Activated T-helper 2 cell treated with anti-CD3 and anti-CD28 coated beads, Interferon-gamma antibody, Interleukin-2, Interleukin-4, amounts not matched to agents 10 μg/mL and 5 μg/mL and 100 μg/mL, durations not matched to agents 14 hours and 24 hours and 36 hours (primary cell): ENCODE results near the gene IL2RA. TPM values are rescaled to one million over a fixed set of nuclear protein-coding genes. Genes with fewer than 3 reads are reported as not detected.

Source experiments
- DNase-seq: peaks from one replicate; pipeline ENCODE4 v3.0.0; 2021; ENCODE audit warnings: low spot score
- H3K27ac Mint-ChIP-seq: one replicate; pipeline ENCODE4 v1.8.0; 2021; ENCODE audit warnings: mixed read lengths
- H3K27me3 Mint-ChIP-seq: one replicate; pipeline ENCODE4 v1.8.0; 2021; ENCODE audit warnings: low read depth, mixed read lengths
- H3K36me3 Mint-ChIP-seq: one replicate; pipeline ENCODE4 v1.8.0; 2021; ENCODE audit warnings: low read depth, mixed read lengths
- H3K4me1 Mint-ChIP-seq: one replicate; pipeline ENCODE4 v1.8.0; 2021; ENCODE audit warnings: low read depth, mixed read lengths
- H3K4me3 Mint-ChIP-seq: one replicate; pipeline ENCODE4 v1.8.0; 2021; ENCODE audit warnings: low read depth, mild to moderate bottlenecking, moderate library complexity, mixed read lengths
- H3K9me3 Mint-ChIP-seq: one replicate; pipeline ENCODE4 v1.8.0; 2021; ENCODE audit warnings: mixed read lengths
- intact Hi-C: fragments of 100-400 bp; cut with micrococcal nuclease; formaldehyde crosslinking; loops from one replicate; pipeline ENCODE4 v1.15.1; 2023
- total RNA-seq: library from RNA; stranded (reverse); gene quantifications from 2 replicates; pipeline ENCODE4 v1.2.3, GENCODE V29; 2022

The IL2RA gene
- total RNA-seq, 1 donor from 2014 or later: 1,808 TPM

GRCh38 chr10:6095810-6096570 lies 33.8 kb upstream of the IL2RA start:
- H3K36me3 Mint-ChIP-seq: peaks cover 68% of the 10 kb centered on the region
- intact Hi-C loops: no loop called here
- peaks cover 54% of the 10 kb centered on the region for H3K4me1 Mint-ChIP-seq
- no peak for DNase-seq
- peak overlapping the region; percentile 8 for H3K27ac Mint-ChIP-seq
- H3K9me3 Mint-ChIP-seq: no peaks in the 10 kb centered on the region
- H3K27me3 Mint-ChIP-seq: no peaks in the 10 kb centered on the region
- no peak overlapping the region for H3K4me3 Mint-ChIP-seq

- DNase-seq: no peak
- H3K4me1 Mint-ChIP-seq: peaks cover 62% of the 10 kb centered on the region
- no peaks in the 10 kb centered on the region for H3K9me3 Mint-ChIP-seq
- peak overlapping the region; percentile 36 for H3K27ac Mint-ChIP-seq
- H3K36me3 Mint-ChIP-seq: peaks cover 53% of the 10 kb centered on the region
- no peaks in the 10 kb centered on the region for H3K27me3 Mint-ChIP-seq
- intact Hi-C loops: no loop called here
- H3K4me3 Mint-ChIP-seq: no peak overlapping the region
Observed at GRCh38 chr10:6092731-6093130, 30.6 kb upstream of the IL2RA start.

DNA sequence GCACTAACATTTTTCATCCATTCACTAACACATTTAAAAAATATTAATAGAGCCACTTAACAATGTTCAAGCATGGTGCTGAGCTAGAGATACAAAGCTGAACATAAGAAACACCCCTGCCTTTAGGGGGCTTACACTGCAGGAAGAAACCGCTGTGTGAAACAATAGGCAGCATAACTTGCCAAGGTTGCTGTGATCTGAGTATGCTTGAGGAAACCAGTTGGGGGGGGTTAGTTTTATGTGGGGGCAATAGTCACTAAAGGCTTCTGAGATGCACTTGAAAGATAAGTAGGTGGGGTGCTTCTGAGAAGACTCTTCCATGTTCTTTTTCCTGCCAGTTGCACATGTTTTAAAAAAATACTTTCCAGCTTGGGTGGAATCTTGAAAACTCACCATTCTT lies 29.5 kb upstream of the IL2RA start:
- Mint-ChIP-seq H3K36me3 (peaks cover 45% of the 10 kb centered on the region), H3K27me3 (no peaks in the 10 kb centered on the region), H3K4me1 (peaks cover 69% of the 10 kb centered on the region), H3K9me3 (no peaks in the 10 kb centered on the region), H3K4me3 (peak overlapping the region; percentile 59), H3K27ac (peak overlapping the region; percentile 36)
- intact Hi-C loops: no loop called here
- DNase-seq: no peak

GRCh38 chr10:6089334-6090219 lies 27.4 kb upstream of the IL2RA start:
- intact Hi-C loops: loop anchor here (2.0 to 10.0 kb wide), 5 partner anchors 51 to 405 kb away; partner anchors contain the start of genes FBH1 and GDI2
- DNase-seq: no peak

GRCh38 chr10:6088721-6089333 lies 26.7 kb upstream of the IL2RA start, which contains the start of gene RBM17:
Gene RBM17 (plus strand): TSS chr10:6089034. CDS start chr10:6097066, 8,032 bp downstream.
- intact Hi-C loops: loop anchor here (1.0 to 10.0 kb wide), 6 partner anchors 27 to 406 kb away; partner anchors contain the start of genes FBH1, GDI2 and IL2RA
- Mint-ChIP-seq H3K27me3 (no peaks in the 10 kb centered on the region), H3K4me1 (peaks cover 64% of the 10 kb centered on the region), H3K27ac (peak within 1 kb of the TSS; percentile 80), H3K36me3 (peaks cover 28% of the 10 kb centered on the region), H3K9me3 (no peaks in the 10 kb centered on the region), H3K4me3 (peak within 1 kb of the TSS; percentile 98)
- peak; percentile 98 for DNase-seq

More at GRCh38 chr10:6089334-6090219, 27.4 kb upstream of the IL2RA start:
- H3K27ac Mint-ChIP-seq: peak overlapping the region; percentile 80
- H3K27me3 Mint-ChIP-seq: no peaks in the 10 kb centered on the region
- peaks cover 35% of the 10 kb centered on the region for H3K36me3 Mint-ChIP-seq
- no peaks in the 10 kb centered on the region for H3K9me3 Mint-ChIP-seq
- H3K4me3 Mint-ChIP-seq: peak overlapping the region; percentile 98
- H3K4me1 Mint-ChIP-seq: peaks cover 67% of the 10 kb centered on the region

- intact Hi-C loops: loop anchor here (5.0 to 10.0 kb wide), 3 partner anchors 194 to 408 kb away; partner anchors contain the start of genes FBH1 and GDI2
- peaks cover 25% of the 10 kb centered on the region for H3K36me3 Mint-ChIP-seq
- H3K27me3 Mint-ChIP-seq: no peaks in the 10 kb centered on the region
- peaks cover 6% of the 10 kb centered on the region for H3K9me3 Mint-ChIP-seq
- peak overlapping the region; percentile 88 for H3K27ac Mint-ChIP-seq
- peaks cover 69% of the 10 kb centered on the region for H3K4me1 Mint-ChIP-seq
- H3K4me3 Mint-ChIP-seq: peak overlapping the region; percentile 73
- DNase-seq: peak; percentile 81
Observed at GRCh38 chr10:6086375-6087233, 24.4 kb upstream of the IL2RA start.

- Mint-ChIP-seq H3K36me3 (peaks cover 14% of the 10 kb centered on the region), H3K9me3 (peaks cover 6% of the 10 kb centered on the region), H3K27me3 (no peaks in the 10 kb centered on the region), H3K4me3 (peak overlapping the region; percentile 82), H3K4me1 (peaks cover 73% of the 10 kb centered on the region), H3K27ac (peak overlapping the region; percentile 92)
- intact Hi-C loops: loop anchor here (1.0 to 10.0 kb wide), 7 partner anchors 14 to 411 kb away; partner anchors contain the start of genes GDI2 and IL2RA
- DNase-seq: peak; percentile 67
Observed at GRCh38 chr10:6083523-6084475, 21.6 kb upstream of the IL2RA start.

GRCh38 chr10:6082496-6083395 lies 20.6 kb upstream of the IL2RA start:
- Mint-ChIP-seq H3K4me3 (peak overlapping the region; percentile 82), H3K27me3 (no peaks in the 10 kb centered on the region), H3K4me1 (peaks cover 66% of the 10 kb centered on the region), H3K36me3 (peaks cover 14% of the 10 kb centered on the region), H3K27ac (peak overlapping the region; percentile 92), H3K9me3 (peaks cover 6% of the 10 kb centered on the region)
- no peak for DNase-seq
- intact Hi-C loops: loop anchor here (1.0 to 10.0 kb wide), 6 partner anchors 13 to 412 kb away; partner anchors contain the start of genes GDI2 and IL2RA

DNA sequence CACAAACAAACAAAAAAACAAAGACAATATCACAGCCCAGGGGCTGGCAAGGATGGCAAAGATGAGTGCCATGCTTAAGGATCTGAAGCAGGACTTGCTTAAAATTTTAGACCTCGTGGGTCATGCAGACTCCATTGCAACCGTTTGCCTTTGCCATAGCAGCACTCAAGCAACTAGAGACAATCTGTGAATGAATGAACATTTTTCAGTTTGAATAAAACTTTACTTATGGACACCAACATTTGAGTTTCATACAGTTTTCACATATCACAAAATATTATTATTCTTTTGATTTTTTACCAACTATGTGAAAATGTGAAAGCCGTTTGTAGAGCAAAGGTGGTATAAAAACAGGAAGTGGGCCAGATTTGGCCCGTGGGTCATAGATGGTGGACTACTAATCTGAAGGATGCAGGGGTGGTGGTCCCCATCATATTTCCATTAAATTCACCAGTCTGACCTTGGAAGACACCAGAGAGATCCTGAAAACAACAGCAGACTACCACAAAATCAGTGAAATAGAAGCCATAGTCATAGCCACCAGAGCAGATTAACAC lies 18.3 kb upstream of the IL2RA start:
- H3K27ac Mint-ChIP-seq: peak overlapping the region; percentile 46
- peaks cover 55% of the 10 kb centered on the region for H3K4me1 Mint-ChIP-seq
- no peak overlapping the region for H3K4me3 Mint-ChIP-seq
- peaks cover 14% of the 10 kb centered on the region for H3K36me3 Mint-ChIP-seq
- H3K9me3 Mint-ChIP-seq: peaks cover 6% of the 10 kb centered on the region
- no peaks in the 10 kb centered on the region for H3K27me3 Mint-ChIP-seq
- no peak for DNase-seq
- intact Hi-C loops: loop anchor here (10.0 kb wide), 2 partner anchors 266 to 414 kb away; partner anchors contain the start of gene GDI2

DNA sequence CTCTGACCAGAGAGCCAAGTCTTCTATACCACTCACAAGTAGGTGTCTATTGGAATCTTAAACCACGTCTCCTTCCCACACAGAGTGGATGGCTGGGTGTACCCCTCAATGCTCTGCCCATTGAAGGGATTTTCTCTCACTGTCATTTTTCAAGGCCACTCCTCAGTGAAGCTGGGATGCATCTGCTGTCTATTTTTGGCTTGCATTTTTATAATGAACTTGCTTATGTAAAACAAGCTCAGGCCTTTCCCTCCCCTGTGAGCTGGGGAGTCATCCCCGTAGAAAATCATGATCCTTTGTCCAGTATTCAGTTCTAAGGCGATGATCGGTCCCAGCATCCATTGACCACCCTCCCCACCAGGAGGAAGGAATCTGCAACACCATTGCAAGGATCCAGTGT lies 16.9 kb upstream of the IL2RA start:
- intact Hi-C loops: no loop called here
- Mint-ChIP-seq H3K4me3 (no peak overlapping the region), H3K27ac (no peak overlapping the region), H3K36me3 (peaks cover 14% of the 10 kb centered on the region), H3K9me3 (peaks cover 6% of the 10 kb centered on the region), H3K4me1 (peaks cover 64% of the 10 kb centered on the region), H3K27me3 (no peaks in the 10 kb centered on the region)
- DNase-seq: no peak
